Activated T-cell treated with anti-CD3 and anti-CD28 coated beads, Interleukin-2, amount 50 U/mL, for 4 hours (primary cell): ENCODE measurements around the gene PFDN5. TPM values are rescaled to one million over a fixed set of nuclear protein-coding genes. Genes with fewer than 3 reads are reported as not detected.

Experiments used
- ATAC-seq, 2 donors: fragments of 200-7000 bp; cut with Tn5 transposase; one replicate each; pipeline ENCODE4 v1.10.0; 2021
- DNase-seq: peaks from one replicate; pipeline ENCODE4 v3.0.0-alpha.2; 2020
- H3K27me3 Mint-ChIP-seq: one replicate; pipeline ENCODE4 v1.8.0; 2021; ENCODE audit warnings: low read depth, mixed read lengths
- H3K36me3 Mint-ChIP-seq: one replicate; pipeline ENCODE4 v1.8.0; 2022; ENCODE audit warnings: mixed read lengths; ENCODE audit not compliant: insufficient read depth
- H3K4me1 Mint-ChIP-seq: one replicate; pipeline ENCODE4 v1.8.0; 2021; ENCODE audit warnings: low read depth, mixed read lengths
- H3K4me3 Mint-ChIP-seq: one replicate; pipeline ENCODE4 v1.8.0; 2021; ENCODE audit warnings: mild to moderate bottlenecking, moderate library complexity, mixed read lengths
- H3K9me3 Mint-ChIP-seq: one replicate; pipeline ENCODE4 v1.8.0; 2021; ENCODE audit warnings: mixed read lengths
- total RNA-seq, 3 donors: library from RNA; stranded (reverse); gene quantifications; one replicate each; pipeline ENCODE4 v1.2.1, GENCODE V29; 2021

PFDN5 gene
- total RNA-seq, 3 donors from 2014 or later: 393 to 403 (median 400) TPM

DNA sequence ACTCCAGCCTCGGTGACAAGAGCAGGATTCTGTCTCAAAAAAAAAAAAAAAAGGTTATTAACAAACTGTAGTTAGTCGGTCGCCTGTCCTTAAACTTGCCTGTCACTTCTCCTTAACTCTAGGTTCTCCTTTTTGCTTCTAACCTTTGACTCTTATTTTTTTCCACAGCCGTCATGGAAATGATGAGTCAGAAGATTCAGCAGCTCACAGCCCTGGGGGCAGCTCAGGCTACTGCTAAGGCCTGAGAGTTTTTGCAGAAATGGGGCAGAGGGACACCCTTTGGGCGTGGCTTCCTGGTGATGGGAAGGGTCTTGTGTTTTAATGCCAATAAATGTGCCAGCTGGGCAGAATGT, 3.7 kb downstream of the PFDN5 start:
- Mint-ChIP-seq H3K36me3 (peaks cover 34% of the 10 kb centered on the region), H3K27me3 (no peaks in the 10 kb centered on the region), H3K4me1 (peaks cover 75% of the 10 kb centered on the region), H3K9me3 (no peaks in the 10 kb centered on the region), H3K4me3 (peak overlapping the region; percentile 92)
- ATAC-seq: peak; percentile 12 to 21
- peak; percentile 19 for DNase-seq

DNA sequence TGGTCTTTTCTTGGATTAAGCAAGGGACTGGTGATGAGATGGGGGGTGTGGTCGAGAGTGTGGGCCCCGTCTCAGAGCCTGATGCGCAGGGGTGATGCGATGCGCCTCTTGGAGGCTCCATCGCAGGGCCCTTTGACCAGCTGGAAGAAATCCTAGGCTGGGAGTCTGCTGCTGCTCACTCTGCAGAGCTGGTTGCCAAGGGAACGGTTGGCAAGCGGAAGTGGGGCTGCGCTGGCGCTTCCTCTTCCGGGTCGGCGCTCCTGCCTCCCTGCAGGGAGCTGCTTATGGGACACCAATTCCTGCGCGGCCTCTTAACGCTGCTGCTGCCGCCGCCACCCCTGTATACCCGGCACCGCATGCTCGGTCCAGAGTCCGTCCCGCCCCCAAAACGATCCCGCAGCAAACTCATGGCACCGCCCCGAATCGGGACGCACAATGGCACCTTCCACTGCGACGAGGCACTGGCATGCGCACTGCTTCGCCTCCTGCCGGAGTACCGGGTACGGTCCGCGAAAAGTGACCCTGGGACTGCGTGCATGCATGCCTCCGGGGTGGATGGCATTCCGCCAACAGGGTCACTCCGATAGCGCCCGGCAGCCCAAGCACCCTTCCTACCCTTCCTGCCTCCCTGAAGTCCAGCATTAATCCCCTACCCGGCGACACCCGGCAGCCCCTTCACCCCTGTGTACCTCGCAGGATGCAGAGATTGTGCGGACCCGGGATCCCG, 4.3 kb downstream of the PFDN5 start, which contains the start of gene MYG1:
TSS of gene MYG1 (plus strand) at position 242 of the 727 bp plus-strand sequence. CDS start at position 285, 43 bp downstream.
- peak; percentile 73 for DNase-seq
- peaks cover 73% of the 10 kb centered on the region for H3K4me1 Mint-ChIP-seq
- H3K36me3 Mint-ChIP-seq: peaks cover 34% of the 10 kb centered on the region
- no peaks in the 10 kb centered on the region for H3K27me3 Mint-ChIP-seq
- ATAC-seq: peak; percentile 72 to 76
- no peaks in the 10 kb centered on the region for H3K9me3 Mint-ChIP-seq
- peak within 1 kb of the TSS; percentile 92 for H3K4me3 Mint-ChIP-seq

DNA sequence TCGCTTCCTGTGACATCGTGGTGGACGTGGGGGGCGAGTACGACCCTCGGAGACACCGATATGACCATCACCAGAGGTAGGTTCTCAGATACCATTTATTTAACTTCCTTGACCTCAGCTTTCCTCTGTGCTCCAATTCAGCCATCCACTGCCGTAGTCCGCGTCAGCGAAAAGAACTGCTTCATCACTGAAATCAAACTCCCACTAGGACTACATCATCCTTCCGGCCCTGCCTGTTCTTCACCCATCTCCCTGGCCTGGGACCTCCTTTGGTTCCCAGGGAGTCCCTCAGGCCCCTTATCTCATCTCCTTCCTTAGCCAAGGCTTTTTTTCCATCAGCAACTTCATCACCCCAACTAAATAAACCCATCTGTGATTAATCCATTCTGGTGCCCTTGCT, 4.8 kb downstream of the PFDN5 start:
- Mint-ChIP-seq H3K4me3 (peak overlapping the region; percentile 92), H3K27me3 (no peaks in the 10 kb centered on the region), H3K36me3 (peaks cover 34% of the 10 kb centered on the region), H3K4me1 (peaks cover 68% of the 10 kb centered on the region), H3K9me3 (no peaks in the 10 kb centered on the region)
- no peak for DNase-seq
- ATAC-seq: peak; percentile 8 to 20

DNA sequence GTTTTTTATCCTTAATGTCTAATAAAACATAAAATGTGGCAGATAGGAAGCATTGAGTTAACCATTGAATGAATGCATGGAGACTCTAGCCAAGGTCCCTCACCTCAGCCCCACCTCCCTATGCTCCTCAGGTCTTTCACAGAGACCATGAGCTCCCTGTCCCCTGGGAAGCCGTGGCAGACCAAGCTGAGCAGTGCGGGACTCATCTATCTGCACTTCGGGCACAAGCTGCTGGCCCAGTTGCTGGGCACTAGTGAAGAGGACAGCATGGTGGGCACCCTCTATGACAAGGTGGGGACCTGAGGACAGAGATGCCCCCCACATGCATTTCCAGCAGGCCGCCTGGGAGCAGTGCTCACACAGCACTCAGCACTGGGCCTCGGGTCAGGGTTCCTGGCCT, 7.6 kb downstream of the PFDN5 start:
- DNase-seq: no peak
- peaks cover 47% of the 10 kb centered on the region for H3K4me1 Mint-ChIP-seq
- H3K27me3 Mint-ChIP-seq: no peaks in the 10 kb centered on the region
- no peak for ATAC-seq
- H3K36me3 Mint-ChIP-seq: peaks cover 40% of the 10 kb centered on the region
- H3K9me3 Mint-ChIP-seq: no peaks in the 10 kb centered on the region
- peak overlapping the region; percentile 68 for H3K4me3 Mint-ChIP-seq

DNA sequence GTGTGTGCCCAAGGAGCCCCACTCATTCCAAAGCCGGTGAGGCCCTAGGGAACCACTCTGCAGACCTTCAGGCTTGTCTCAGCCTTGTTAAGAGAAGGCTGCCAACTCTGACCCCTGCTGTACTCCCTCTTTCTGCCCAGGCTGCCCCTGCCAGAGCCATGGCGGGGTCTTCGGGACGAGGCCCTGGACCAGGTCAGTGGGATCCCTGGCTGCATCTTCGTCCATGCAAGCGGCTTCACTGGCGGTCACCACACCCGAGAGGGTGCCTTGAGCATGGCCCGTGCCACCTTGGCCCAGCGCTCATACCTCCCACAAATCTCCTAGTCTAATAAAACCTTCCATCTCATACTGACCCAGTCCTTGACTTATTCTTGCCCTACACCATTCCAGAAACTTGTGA, 11.5 kb downstream of the PFDN5 start:
- no peaks in the 10 kb centered on the region for H3K27me3 Mint-ChIP-seq
- no peak for ATAC-seq
- no peak overlapping the region for H3K4me3 Mint-ChIP-seq
- no peak for DNase-seq
- no peaks in the 10 kb centered on the region for H3K9me3 Mint-ChIP-seq
- peaks cover 11% of the 10 kb centered on the region for H3K4me1 Mint-ChIP-seq
- peaks cover 29% of the 10 kb centered on the region for H3K36me3 Mint-ChIP-seq

DNA sequence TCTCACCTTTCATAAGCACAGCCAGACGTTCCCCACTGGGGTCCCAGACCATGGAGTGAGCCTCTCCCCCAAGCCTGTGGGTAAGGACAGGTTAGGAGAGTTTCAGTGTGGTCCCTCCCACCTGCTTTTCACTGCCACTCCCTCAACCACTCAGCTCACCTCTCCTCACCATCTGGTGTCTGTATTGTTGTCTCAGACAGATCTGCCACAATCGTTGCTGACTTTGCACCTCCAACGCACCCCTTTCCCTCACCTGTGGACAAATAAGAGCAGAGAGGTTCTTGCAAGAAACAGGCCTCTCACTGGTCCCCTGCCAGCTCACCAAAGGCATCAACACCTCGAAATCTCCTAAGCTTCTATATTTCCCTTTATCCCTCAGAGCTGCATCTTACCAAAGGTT, 12.9 kb downstream of the PFDN5 start:
- peaks cover 20% of the 10 kb centered on the region for H3K36me3 Mint-ChIP-seq
- H3K4me1 Mint-ChIP-seq: no peaks in the 10 kb centered on the region

DNA sequence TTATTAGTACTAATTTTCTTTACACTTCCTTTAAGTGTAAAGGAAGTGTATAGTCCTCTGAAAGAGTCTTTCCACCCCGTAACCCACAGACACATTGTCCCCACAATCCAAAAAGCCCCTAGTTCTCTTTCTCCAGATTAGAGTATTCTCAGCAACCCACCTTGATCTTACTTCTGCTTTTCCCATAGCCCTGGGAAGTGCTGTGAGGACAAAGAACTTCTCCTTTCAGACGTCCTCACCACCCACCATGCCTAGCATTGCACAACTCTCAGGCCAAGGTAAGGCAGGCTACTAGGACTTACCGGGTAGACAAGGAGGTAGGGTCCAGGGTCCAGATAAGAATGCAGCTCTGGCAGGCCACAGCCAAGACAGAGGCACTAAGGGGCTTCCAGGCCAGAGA, 18.7 kb downstream of the PFDN5 start:
- no peaks in the 10 kb centered on the region for H3K27me3 Mint-ChIP-seq
- peaks cover 26% of the 10 kb centered on the region for H3K36me3 Mint-ChIP-seq

More for the DNA sequence above, 12.9 kb downstream of the PFDN5 start:
- H3K4me3 Mint-ChIP-seq: no peak overlapping the region
- ATAC-seq: no peak
- H3K27me3 Mint-ChIP-seq: no peaks in the 10 kb centered on the region
- no peak for DNase-seq
- no peaks in the 10 kb centered on the region for H3K9me3 Mint-ChIP-seq

DNA sequence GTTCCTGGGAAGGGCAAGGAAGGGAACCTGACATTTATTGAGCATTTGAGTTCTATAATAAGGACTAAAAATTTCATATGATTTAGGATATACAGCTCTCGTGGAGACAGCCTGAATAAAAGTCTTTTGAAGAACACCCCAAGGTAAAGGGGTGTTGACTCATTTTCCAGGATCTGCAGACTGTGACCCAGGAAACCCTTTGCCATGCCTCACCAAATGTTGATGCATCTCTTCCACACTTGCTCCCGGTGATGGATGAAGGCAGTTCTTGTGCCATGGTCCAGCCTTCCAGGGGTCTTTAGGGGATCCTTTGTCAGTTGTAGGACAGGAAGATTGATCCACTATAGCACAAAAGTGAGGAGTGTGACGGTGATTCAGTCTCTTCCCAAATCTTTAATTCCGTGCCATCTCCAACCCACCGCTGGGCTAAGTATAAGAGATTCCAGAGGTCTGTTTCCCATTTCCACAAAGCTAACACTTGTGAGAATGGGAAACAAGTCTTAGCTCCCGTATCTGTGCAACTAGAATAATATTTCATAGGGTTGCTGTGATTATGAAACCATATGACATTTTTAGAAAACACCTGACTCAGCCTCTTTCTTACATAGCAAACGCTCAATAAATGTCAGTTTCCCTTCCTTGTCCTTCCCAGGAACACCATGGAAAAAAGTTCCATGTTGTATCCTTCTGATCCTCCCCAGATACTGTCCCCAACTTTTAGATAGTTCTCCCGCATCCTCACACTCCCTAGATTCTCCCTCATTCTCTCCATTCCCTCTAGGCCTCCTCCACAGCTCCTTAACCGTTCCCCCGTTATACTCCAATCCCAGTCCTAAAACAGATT, 25.2 kb downstream of the PFDN5 start:
- Mint-ChIP-seq H3K36me3 (peaks cover 10% of the 10 kb centered on the region), H3K9me3 (no peaks in the 10 kb centered on the region), H3K4me3 (peak overlapping the region; percentile 94), H3K27me3 (no peaks in the 10 kb centered on the region), H3K4me1 (peaks cover 37% of the 10 kb centered on the region)
- ATAC-seq (no peak), DNase-seq (no peak)

More for the DNA sequence above, 18.7 kb downstream of the PFDN5 start:
- ATAC-seq: no peak
- Mint-ChIP-seq H3K4me1 (peaks cover 3% of the 10 kb centered on the region), H3K4me3 (no peak overlapping the region), H3K9me3 (no peaks in the 10 kb centered on the region)
- DNase-seq: no peak

DNA sequence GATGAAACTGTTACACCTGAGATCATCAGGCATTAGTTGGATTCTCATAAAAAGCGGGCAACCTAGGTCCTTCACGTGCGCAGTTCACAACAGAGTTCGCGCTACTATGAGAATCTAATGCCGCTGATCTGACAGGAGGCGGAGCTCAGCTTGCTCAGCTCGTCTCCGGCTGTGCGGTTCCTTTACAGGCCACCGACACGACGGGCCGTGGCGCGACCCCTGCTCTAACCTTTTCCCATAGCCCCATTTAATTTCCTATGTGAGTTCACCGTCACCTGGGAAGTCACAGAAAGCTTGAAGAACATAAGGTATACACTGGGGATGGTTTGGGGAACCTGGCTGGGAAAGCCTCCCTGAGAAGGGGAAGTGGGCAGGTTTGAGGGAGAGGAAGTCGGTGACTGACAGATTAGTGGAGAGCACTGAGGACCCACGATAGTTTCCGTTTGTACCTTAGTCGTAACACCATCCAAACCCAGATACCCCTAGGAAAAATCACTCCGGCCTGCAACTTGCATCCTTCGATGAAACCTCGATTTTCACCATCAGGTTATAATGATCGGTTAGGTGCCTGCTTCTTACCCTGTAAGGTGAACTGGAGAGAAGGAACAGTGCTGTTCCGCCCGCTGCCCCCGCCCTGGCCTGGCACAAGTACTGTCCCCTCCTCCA, 28.9 kb downstream of the PFDN5 start:
- Mint-ChIP-seq H3K4me3 (peak overlapping the region; percentile 81), H3K36me3 (no peaks in the 10 kb centered on the region), H3K4me1 (peaks cover 39% of the 10 kb centered on the region), H3K9me3 (no peaks in the 10 kb centered on the region), H3K27me3 (no peaks in the 10 kb centered on the region)
- ATAC-seq (peak; percentile 23 to 25), DNase-seq (peak; percentile 47)

DNA sequence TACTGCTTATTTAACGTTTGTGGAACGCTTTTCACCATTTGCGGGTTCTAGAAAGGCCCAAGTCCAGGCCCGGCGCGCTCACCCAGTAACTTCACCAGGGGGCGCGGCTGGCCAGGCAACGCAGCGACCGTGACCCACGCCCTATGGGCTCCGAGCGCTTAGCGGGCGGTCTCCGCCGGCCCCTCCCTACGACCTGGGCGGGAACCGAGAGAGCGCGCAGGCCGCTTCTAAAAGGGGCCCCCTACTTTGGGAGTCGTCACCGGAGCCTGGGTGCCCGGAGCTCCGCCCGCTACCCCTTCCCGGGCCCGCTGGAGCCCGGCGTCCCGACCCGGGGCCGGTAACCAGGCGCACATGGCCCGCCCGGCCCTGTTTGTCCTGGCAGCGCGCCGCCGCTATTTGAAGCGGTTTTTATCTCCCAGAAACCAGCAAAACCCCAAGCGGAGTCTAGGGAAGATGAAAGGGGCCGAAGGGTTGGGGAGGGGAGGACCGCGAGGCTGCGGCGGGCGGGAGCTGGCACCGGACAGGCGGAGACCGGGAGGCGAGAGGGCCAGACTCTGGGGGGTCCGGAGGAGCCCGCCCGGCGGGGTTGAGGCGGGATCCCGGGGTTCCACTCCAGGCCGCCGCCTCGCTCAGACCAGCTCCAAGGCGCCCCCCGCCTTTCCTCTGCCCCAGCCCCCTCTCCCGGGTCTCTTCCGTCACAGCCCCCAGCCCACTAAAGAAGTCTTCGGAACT, 29.6 kb downstream of the PFDN5 start:
- peaks cover 39% of the 10 kb centered on the region for H3K4me1 Mint-ChIP-seq
- no peaks in the 10 kb centered on the region for H3K27me3 Mint-ChIP-seq
- peak; percentile 77 for DNase-seq
- no peaks in the 10 kb centered on the region for H3K36me3 Mint-ChIP-seq
- peak; percentile 75 to 77 for ATAC-seq
- H3K9me3 Mint-ChIP-seq: no peaks in the 10 kb centered on the region
- H3K4me3 Mint-ChIP-seq: peak overlapping the region; percentile 81

DNA sequence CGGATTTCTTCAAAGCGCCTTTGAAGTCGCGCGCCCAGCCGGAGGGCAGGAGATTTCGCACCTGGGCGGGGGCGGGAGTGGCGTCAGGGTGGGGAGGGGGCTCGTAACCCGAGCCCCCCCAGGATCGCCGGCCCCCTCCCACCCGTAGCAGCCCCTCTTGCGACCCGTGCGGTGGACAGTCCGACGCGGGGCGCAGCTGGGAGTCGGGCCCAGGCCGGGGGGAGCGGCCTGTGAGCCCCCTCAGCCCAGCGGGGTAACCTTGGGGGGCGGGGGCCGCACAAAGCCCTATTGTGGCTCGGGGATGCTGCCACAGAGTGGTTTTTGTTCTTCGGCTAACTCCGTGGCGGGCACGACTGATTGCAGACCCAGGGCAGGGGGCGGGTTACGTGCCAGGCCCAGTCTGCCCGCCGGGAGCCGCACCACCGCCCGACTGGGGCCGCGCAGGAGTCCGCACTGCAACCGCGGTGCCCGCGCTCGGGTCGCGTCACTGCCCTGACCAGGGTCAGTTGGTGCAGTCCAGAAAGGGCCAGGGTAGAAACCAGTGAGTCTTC, 30.2 kb downstream of the PFDN5 start:
- ATAC-seq (no peak), DNase-seq (no peak)
- no peaks in the 10 kb centered on the region for H3K9me3 Mint-ChIP-seq
- H3K27me3 Mint-ChIP-seq: no peaks in the 10 kb centered on the region
- peak overlapping the region; percentile 81 for H3K4me3 Mint-ChIP-seq
- H3K36me3 Mint-ChIP-seq: no peaks in the 10 kb centered on the region
- H3K4me1 Mint-ChIP-seq: peaks cover 33% of the 10 kb centered on the region

DNA sequence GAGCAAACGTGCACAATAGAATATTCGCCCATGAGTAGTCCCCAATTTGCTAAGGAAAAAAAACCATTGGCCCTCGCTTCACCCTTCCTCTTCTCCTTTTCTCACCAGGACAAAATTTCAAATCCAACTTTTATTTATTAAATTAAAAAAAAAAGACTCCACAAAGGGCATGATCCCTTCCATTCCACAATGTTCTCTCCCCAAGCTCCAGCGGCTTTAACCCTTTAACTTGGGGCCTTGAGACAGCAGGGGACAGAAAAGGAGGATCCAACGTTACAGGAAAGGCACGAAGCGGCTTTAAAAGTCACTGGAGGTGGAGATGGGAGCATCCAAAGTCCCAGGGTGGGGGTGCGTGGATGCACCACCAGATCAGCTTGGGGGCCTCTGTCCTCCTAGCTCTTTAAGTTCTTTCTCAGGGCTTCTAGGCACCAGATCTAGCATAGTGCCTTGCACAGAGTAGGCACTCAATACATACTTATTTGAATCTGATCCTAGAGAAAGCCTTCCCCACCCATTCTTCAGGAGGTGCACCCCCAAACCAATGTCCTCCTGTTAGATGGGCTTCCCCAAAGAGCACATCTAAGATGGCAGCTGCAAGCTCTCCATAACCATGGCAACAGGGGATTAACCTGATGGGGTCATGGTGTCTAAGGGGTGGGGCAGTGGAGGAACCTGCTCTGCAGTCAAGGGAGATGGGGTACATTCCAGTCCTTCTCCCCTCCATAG, 31.3 kb downstream of the PFDN5 start:
- Mint-ChIP-seq H3K36me3 (no peaks in the 10 kb centered on the region), H3K4me3 (peak overlapping the region; percentile 77), H3K27me3 (no peaks in the 10 kb centered on the region), H3K9me3 (no peaks in the 10 kb centered on the region), H3K4me1 (peaks cover 23% of the 10 kb centered on the region)
- DNase-seq (no peak), ATAC-seq (no peak)

DNA sequence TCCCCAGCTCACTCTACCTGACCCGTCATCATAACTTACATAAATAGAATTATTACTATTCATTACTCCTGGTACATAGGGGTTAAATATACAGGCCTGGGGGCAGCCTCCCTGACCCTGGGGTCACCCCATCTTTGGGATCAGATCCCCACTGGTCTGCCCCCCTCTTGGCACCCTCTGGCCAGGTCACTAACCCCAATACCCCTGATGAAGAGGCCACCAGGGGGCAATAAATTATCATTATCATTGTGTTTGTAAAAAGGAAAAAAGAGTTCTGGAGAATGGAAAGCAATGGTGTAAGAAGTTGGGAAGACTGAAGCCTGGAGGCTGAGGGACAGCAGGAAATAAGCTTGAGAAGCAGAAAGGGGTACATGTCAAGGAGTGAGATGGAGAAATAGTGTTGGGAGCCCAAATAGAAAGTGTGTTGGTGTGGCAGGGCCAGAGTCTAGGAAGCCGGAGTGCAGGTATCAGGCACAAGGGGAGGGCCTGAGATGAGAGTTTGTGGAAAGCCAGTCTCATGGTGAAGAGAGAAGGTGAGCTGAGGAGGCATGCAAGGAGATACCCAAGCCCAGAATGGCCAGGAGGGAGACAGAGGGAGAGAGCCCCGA, 32.2 kb downstream of the PFDN5 start:
- Mint-ChIP-seq H3K4me3 (no peak overlapping the region), H3K27me3 (no peaks in the 10 kb centered on the region), H3K36me3 (no peaks in the 10 kb centered on the region), H3K4me1 (peaks cover 21% of the 10 kb centered on the region), H3K9me3 (no peaks in the 10 kb centered on the region)
- ATAC-seq (no peak), DNase-seq (no peak)
